SK-N-SH (cell line): ENCODE data around the gene CCM2. TPM values are rescaled to one million over a fixed set of nuclear protein-coding genes. Genes with fewer than 3 reads are reported as not detected.
"Not testable (repeated sequence)": the region's sequence is repeated elsewhere in the genome, so short reads cannot be mapped to it uniquely, and the experiment has no call there.

Experiments
- CTCF ChIA-PET: fragments of 300-600, 350-600 bp; formaldehyde crosslinking; extraction: SDS; loops from one replicate; lab custom pipeline; 2021; lab: Yijun Ruan, JAX
- POLR2A ChIA-PET: fragments of 350-600 bp; sonication (Branson Sonifier 250); formaldehyde crosslinking; extraction: SDS; loops from one replicate; lab custom pipeline; 2020; ENCODE audit warnings: antibody characterized with exemption, inconsistent platforms; lab: Yijun Ruan, JAX
- DNase-seq: peaks from one replicate; pipeline ENCODE4 v3.0.0; 2012
- H2AFZ ChIP-seq: fragments of 200-600 bp; sonication (generic); 2 replicates; pipeline ENCODE4 v1.8.1; 2016; ENCODE audit warnings: antibody characterized with exemption, mild to moderate bottlenecking, low read depth
- H3F3A ChIP-seq: fragments of 200-600 bp; sonication (generic); replicated peaks from 2 replicates; pipeline ENCODE3; 2016; ENCODE audit warnings: antibody characterized with exemption, mild to moderate bottlenecking; ENCODE audit not compliant: insufficient read depth
- H3K27ac ChIP-seq, 2 experiments: fragments of 200-500 bp in 1 of 2; fragments of 200-600 bp in 1 of 2; sonication (Bioruptor generic) in 1 of 2; sonication (generic), shearing (Covaris generic) in 1 of 2; 2 replicates each; pipeline versions ENCODE4 v1.5.1 to v1.6.1; 2014 to 2016; ENCODE audit warnings: low read depth in 2 of 2, inconsistent platforms in 1 of 2, low read length in 1 of 2, mild to moderate bottlenecking in 1 of 2, mixed read lengths in 1 of 2
- H3K27me3 ChIP-seq: fragments of 200-600 bp; sonication (generic), shearing (Covaris generic); 2 replicates; pipeline ENCODE4 v1.6.1; 2016; ENCODE audit warnings: mixed run types; ENCODE audit not compliant: insufficient read depth
- H3K36me3 ChIP-seq, 2 experiments: fragments of 200-500 bp in 1 of 2; fragments of 200-600 bp in 1 of 2; sonication (Bioruptor generic) in 1 of 2; sonication (generic) in 1 of 2; replicated peaks in 1 of 2; 2 replicates each; pipeline versions ENCODE3 to v1.5.1; 2014 to 2016; ENCODE audit warnings: low read length in 1 of 2, mild to moderate bottlenecking in 1 of 2; ENCODE audit not compliant: insufficient read depth in 2 of 2, control insufficient read depth in 1 of 2
- H3K4me1 ChIP-seq, 2 experiments: fragments of 200-500 bp in 1 of 2; fragments of 200-600 bp in 1 of 2; sonication (Bioruptor generic) in 1 of 2; sonication (generic), shearing (Covaris generic) in 1 of 2; 2 replicates each; pipeline versions ENCODE4 v1.5.1 to v1.6.1; 2014 to 2016; ENCODE audit warnings: low read depth in 1 of 2, low read length in 1 of 2, mixed run types in 1 of 2; ENCODE audit not compliant: insufficient read depth in 2 of 2, control insufficient read depth in 1 of 2
- H3K4me2 ChIP-seq: fragments of 200-600 bp; sonication (generic), shearing (Covaris generic); 2 replicates; pipeline ENCODE4 v1.6.1; 2017; ENCODE audit warnings: mixed run types
- H3K4me3 ChIP-seq, 2 experiments: fragments of 200-500 bp in 1 of 2; fragments of 200-600 bp in 1 of 2; sonication (Bioruptor generic) in 1 of 2; sonication (generic), shearing (Covaris generic) in 1 of 2; 2 replicates each; pipeline versions ENCODE4 v1.5.1 to v1.8.1; 2014 to 2016; ENCODE audit warnings: low read depth in 2 of 2, inconsistent platforms in 1 of 2, low read length in 1 of 2, mild to moderate bottlenecking in 1 of 2, mixed read lengths in 1 of 2, moderate library complexity in 1 of 2
- H3K79me2 ChIP-seq: fragments of 200-600 bp; sonication (generic); 2 replicates; pipeline ENCODE4 v1.8.1; 2017; ENCODE audit warnings: mild to moderate bottlenecking; ENCODE audit not compliant: insufficient read depth
- H3K9ac ChIP-seq: fragments of 200-600 bp; sonication (generic); 2 replicates; pipeline ENCODE4 v1.6.1; 2017; ENCODE audit warnings: mixed run types
- H3K9me2 ChIP-seq: fragments of 200-600 bp; sonication (generic); 2 replicates; pipeline ENCODE4 v1.6.1; 2017; ENCODE audit warnings: mixed run types
- H3K9me3 ChIP-seq: fragments of 200-600 bp; sonication (generic); 2 replicates; pipeline ENCODE4 v1.6.1; 2017; ENCODE audit warnings: mixed run types, mild to moderate bottlenecking, moderate library complexity
- H4K20me1 ChIP-seq: fragments of 200-600 bp; sonication (generic); 2 replicates; pipeline ENCODE4 v1.6.1; 2017; ENCODE audit warnings: mild to moderate bottlenecking, mixed run types; ENCODE audit not compliant: insufficient read depth
- ELF1 ChIP-seq: IDR thresholded peaks from 2 replicates; pipeline ENCODE4 v1.4.0; 2012
- FOXM1 ChIP-seq: IDR thresholded peaks from 2 replicates; pipeline ENCODE4 v1.4.0; 2012; ENCODE audit warnings: low read depth, mild to moderate bottlenecking
- GABPA ChIP-seq: IDR thresholded peaks from 2 replicates; pipeline ENCODE4 v1.4.0; 2012; ENCODE audit warnings: low read depth, mild to moderate bottlenecking
- MAX ChIP-seq: IDR thresholded peaks from 2 replicates; pipeline ENCODE4 v1.4.0; 2012; ENCODE audit warnings: low read depth
- MEF2A ChIP-seq: IDR thresholded peaks from 2 replicates; pipeline ENCODE4 v1.4.0; 2012; ENCODE audit warnings: low read depth, borderline replicate concordance
- MXI1 ChIP-seq: IDR thresholded peaks from 2 replicates; pipeline ENCODE4 v1.6.1; 2012; ENCODE audit warnings: mild to moderate bottlenecking, low read depth, low read length, improper control_type of control experiment
- SIN3A ChIP-seq: IDR thresholded peaks from 2 replicates; pipeline ENCODE4 v1.6.1; 2012; ENCODE audit warnings: low read depth, mild to moderate bottlenecking, low read length, moderate library complexity, borderline replicate concordance
- SMC3 ChIP-seq: IDR thresholded peaks from 2 replicates; pipeline ENCODE4 v1.6.1; 2012; ENCODE audit warnings: low read depth, low read length, improper control_type of control experiment
- USF2 ChIP-seq: fragments of 150-350 bp; IDR thresholded peaks from 2 replicates; pipeline ENCODE4 v1.6.1; 2017; ENCODE audit warnings: antibody characterized with exemption, low read length, low read depth, borderline replicate concordance
- YY1 ChIP-seq: IDR thresholded peaks from 2 replicates; pipeline ENCODE4 v1.4.0; 2012; ENCODE audit warnings: low read depth, mild to moderate bottlenecking
- ZBTB33 ChIP-seq: IDR thresholded peaks from 2 replicates; pipeline ENCODE4 v1.4.0; 2012; ENCODE audit warnings: low read depth, borderline replicate concordance
- WGBS: methylation state at CpG from one replicate; pipeline ENCODE4 v1.1.6; 2017; ENCODE audit warnings: low lambda C conversion rate; 5-methylcytosine and 5-hydroxymethylcytosine counted together
- polyA plus RNA-seq, 3 experiments: library from polyadenylated mRNA; depleted of rRNA; stranded (reverse); fragments of >200 nt; gene quantifications; 2 replicates each; pipeline ENCODE4 v1.2.3, GENCODE V29; 2012

The CCM2 gene
- polyA plus RNA-seq, 1 of the 3 experiments (the other 2 are of a cell fraction), result 83.2 TPM

- CTCF ChIA-PET, result interaction anchor here (0.9 to 1.1 kb wide), 3 partner anchors 18 to 174 kb away, joined by 3 read pairs; no protein-coding TSS in a partner anchor
- peaks cover 92% of the 10 kb centered on the region for H3K79me2 ChIP-seq
- H3K27ac ChIP-seq, result no peak overlapping the region
These were observed 21.7 kb downstream of the CCM2 start for GRCh38 chr7:45021604-45022296.

GRCh38 chr7:45024126-45024744 lies 24.2 kb downstream of the CCM2 start:
- H3K27ac ChIP-seq, result no peak overlapping the region
- 92% methylated on average over 2 of the region's 2 CpGs for WGBS

More at GRCh38 chr7:45021604-45022296, 21.7 kb downstream of the CCM2 start:
- DNase-seq, result no peak
- WGBS, result 97% methylated on average over 3 of the region's 3 CpGs
- no peak overlapping the region for H3K9ac ChIP-seq
- POLR2A ChIA-PET, result no interaction called here
- no peak overlapping the region for H3K4me2 ChIP-seq
- no peaks in the 10 kb centered on the region for H3K27me3 ChIP-seq
- TF ChIP-seq GABPA (no peak), ELF1 (no peak), ZBTB33 (no peak), FOXM1 (no peak)
- H3K9me2 ChIP-seq, result no peaks in the 10 kb centered on the region
- H3K4me1 ChIP-seq, result no peaks in the 10 kb centered on the region
- no peak overlapping the region for H2AFZ ChIP-seq
- H3F3A ChIP-seq, result no peaks in the 10 kb centered on the region
- peaks cover 28% of the 10 kb centered on the region for H4K20me1 ChIP-seq
- H3K9me3 ChIP-seq, result 0 out of 2 replicates have a peak, but pooled peaks cover 7% of the 10 kb centered on the region
- H3K36me3 ChIP-seq, result peaks cover under 1 to 39% of the 10 kb centered on the region in 2 experiments
- no peak overlapping the region for H3K4me3 ChIP-seq

GRCh38 chr7:45025473-45025872 lies 25.5 kb downstream of the CCM2 start:
- peaks cover 39% of the 10 kb centered on the region for H4K20me1 ChIP-seq
- DNase-seq, H3K4me2 ChIP-seq, H3K27ac ChIP-seq, H3F3A ChIP-seq, H3K9ac ChIP-seq, H3K27me3 ChIP-seq, H3K9me3 ChIP-seq, CTCF ChIA-PET, H3K9me2 ChIP-seq, H3K4me1 ChIP-seq, H2AFZ ChIP-seq, H3K4me3 ChIP-seq: not testable (repeated sequence)
- peaks cover 15 to 22% of the 10 kb centered on the region in 2 experiments for H3K36me3 ChIP-seq
- peaks cover 94% of the 10 kb centered on the region for H3K79me2 ChIP-seq
- POLR2A ChIA-PET, result interaction anchor here (0.6 to 0.7 kb wide), 2 partner anchors 8 to 18 kb away, joined by 3 to 4 read pairs; no protein-coding TSS in a partner anchor
- 98% methylated on average over 12 of the region's 12 CpGs for WGBS

More at GRCh38 chr7:45024126-45024744, 24.2 kb downstream of the CCM2 start:
- Histone ChIP-seq H3K9me2 (no peaks in the 10 kb centered on the region), H3F3A (no peaks in the 10 kb centered on the region), H2AFZ (no peak overlapping the region), H3K9me3 (0 out of 2 replicates have a peak, but pooled peaks cover 7% of the 10 kb centered on the region), H3K36me3 (peaks cover 15 to 29% of the 10 kb centered on the region in 2 experiments), H4K20me1 (peaks cover 40% of the 10 kb centered on the region), H3K27me3 (no peaks in the 10 kb centered on the region), H3K9ac (no peak overlapping the region), H3K4me1 (no peaks in the 10 kb centered on the region; a peak in 1 of 4 replicates), H3K4me3 (no peak overlapping the region), H3K79me2 (peaks cover 94% of the 10 kb centered on the region)
- TF ChIP-seq FOXM1 (no peak), GABPA (no peak), MEF2A (no peak), SMC3 (no peak), SIN3A (no peak), MXI1 (no peak), MAX (no peak), YY1 (no peak), USF2 (no peak)
- TF ChIP-seq, all 33 proteins: peak for 0
- ChIA-PET POLR2A (no interaction called here), CTCF (no interaction called here)
- no peak overlapping the region for H3K4me2 ChIP-seq
- no peak for DNase-seq
